Glutamatergic neuron (in vitro differentiated cells): ENCODE measurements around the gene PTK7. TPM values are rescaled to one million over a fixed set of nuclear protein-coding genes. Genes with fewer than 3 reads are reported as not detected.
A peak's percentile ranks its signal among the peaks of the same experiment; 100 is the strongest.
"Not testable (repeated sequence)": the region's sequence is repeated elsewhere in the genome, so short reads cannot be mapped to it uniquely, and the experiment has no call there.

Source experiments
- DNase-seq: peaks from one replicate; pipeline ENCODE4 v3.0.0; 2022
- H3K27ac Mint-ChIP-seq: one replicate; pipeline ENCODE4 v1.8.0; 2020; ENCODE audit warnings: mild to moderate bottlenecking, mixed read lengths, inconsistent platforms; ENCODE audit not compliant: unreplicated experiment
- H3K27me3 Mint-ChIP-seq: one replicate; pipeline ENCODE4 v1.8.0; 2020; ENCODE audit warnings: mild to moderate bottlenecking, moderate library complexity, mixed read lengths, inconsistent platforms; ENCODE audit not compliant: unreplicated experiment
- H3K36me3 Mint-ChIP-seq: one replicate; pipeline ENCODE4 v1.8.0; 2020; ENCODE audit warnings: mild to moderate bottlenecking, mixed read lengths, inconsistent platforms; ENCODE audit not compliant: unreplicated experiment
- H3K4me1 Mint-ChIP-seq: one replicate; pipeline ENCODE4 v1.8.0; 2020; ENCODE audit warnings: mild to moderate bottlenecking, low read depth, mixed read lengths, inconsistent platforms; ENCODE audit not compliant: unreplicated experiment
- H3K4me3 Mint-ChIP-seq: one replicate; pipeline ENCODE4 v1.8.0; 2020; ENCODE audit warnings: mild to moderate bottlenecking, mixed read lengths, inconsistent platforms; ENCODE audit not compliant: unreplicated experiment
- H3K9me3 Mint-ChIP-seq: one replicate; pipeline ENCODE4 v1.8.0; 2020; ENCODE audit warnings: mild to moderate bottlenecking, moderate library complexity, mixed read lengths, inconsistent platforms; ENCODE audit not compliant: unreplicated experiment
- total RNA-seq: library from RNA; stranded (reverse); fragmentation: NEBNext Ultra II Directional; extraction: Animal tissue kit (Norgen Biotek cat#: 25700); gene quantifications from one replicate; pipeline ENCODE4 v1.2.1, GENCODE V29; 2021; ENCODE audit not compliant: unreplicated experiment
- TF ChIP-seq, protein P1 (sequence below): fragments of 200-600 bp; sonication (generic); IDR thresholded peaks from one replicate; pipeline ENCODE4 v1.5.0; 2021; ENCODE audit not compliant: partially characterized antibody, unreplicated experiment

The PTK7 gene
- total RNA-seq, 1 donor from 2014 or later, result 166 TPM

DNA sequence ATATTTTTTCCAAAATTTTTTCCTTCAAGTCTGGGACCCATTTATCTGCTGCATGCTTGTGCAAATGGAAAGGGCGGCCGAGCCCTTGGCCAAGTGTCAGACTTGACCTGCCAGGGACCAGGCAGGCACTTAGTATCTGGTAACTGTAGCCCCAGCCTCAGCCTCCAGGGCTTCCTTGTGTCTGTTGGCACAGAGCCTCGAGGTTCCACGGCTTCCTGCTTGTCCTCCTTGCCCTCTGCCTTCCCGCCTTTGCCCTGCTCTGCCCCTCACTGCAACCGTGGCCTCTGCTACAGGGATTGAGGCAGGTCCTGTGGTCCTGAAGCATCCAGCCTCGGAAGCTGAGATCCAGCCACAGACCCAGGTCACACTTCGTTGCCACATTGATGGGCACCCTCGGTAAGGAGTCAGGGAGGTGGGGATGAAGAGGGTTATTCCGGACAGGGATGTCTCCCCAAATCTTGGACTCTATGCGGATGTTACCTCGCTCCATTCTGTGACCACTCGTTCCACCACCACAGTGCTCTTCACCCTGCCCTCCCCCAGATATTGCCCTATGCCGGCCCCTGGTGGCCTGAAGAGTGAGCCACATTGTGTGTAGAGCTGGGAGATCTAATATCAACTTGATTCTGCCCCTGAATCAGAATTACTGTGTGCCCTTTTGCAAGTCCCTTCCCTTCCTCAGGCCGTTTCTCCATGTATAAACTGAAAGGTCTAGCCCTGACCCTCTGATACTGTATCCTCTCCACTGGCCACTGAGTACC, 53.5 kb downstream of the PTK7 start:
- Mint-ChIP-seq H3K4me1 (peaks cover 11% of the 10 kb centered on the region), H3K27ac (peak overlapping the region; percentile 18), H3K4me3 (no peak overlapping the region), H3K27me3 (peaks cover 9% of the 10 kb centered on the region), H3K9me3 (peaks cover 8% of the 10 kb centered on the region), H3K36me3 (peaks cover 5% of the 10 kb centered on the region)
- TF ChIP-seq, protein P1, sequence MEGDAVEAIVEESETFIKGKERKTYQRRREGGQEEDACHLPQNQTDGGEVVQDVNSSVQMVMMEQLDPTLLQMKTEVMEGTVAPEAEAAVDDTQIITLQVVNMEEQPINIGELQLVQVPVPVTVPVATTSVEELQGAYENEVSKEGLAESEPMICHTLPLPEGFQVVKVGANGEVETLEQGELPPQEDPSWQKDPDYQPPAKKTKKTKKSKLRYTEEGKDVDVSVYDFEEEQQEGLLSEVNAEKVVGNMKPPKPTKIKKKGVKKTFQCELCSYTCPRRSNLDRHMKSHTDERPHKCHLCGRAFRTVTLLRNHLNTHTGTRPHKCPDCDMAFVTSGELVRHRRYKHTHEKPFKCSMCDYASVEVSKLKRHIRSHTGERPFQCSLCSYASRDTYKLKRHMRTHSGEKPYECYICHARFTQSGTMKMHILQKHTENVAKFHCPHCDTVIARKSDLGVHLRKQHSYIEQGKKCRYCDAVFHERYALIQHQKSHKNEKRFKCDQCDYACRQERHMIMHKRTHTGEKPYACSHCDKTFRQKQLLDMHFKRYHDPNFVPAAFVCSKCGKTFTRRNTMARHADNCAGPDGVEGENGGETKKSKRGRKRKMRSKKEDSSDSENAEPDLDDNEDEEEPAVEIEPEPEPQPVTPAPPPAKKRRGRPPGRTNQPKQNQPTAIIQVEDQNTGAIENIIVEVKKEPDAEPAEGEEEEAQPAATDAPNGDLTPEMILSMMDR, result no peak
- peak; percentile 63 for DNase-seq

DNA sequence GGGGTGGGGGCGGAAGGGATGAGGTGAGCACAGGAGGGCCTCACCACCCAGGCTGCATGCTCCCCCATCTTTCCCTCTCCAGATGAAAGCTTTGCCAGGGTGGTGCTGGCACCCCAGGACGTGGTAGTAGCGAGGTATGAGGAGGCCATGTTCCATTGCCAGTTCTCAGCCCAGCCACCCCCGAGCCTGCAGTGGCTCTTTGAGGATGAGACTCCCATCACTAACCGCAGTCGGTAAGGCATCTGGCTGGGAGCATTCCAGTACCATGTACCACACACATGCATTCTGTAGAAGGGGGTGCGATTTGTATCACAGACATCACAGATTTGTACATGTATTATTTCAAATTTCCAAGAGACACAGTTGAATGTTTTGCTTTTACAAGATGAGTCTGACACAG, 54.3 kb downstream of the PTK7 start:
- TF ChIP-seq, protein P1, result no peak
- Mint-ChIP-seq H3K36me3 (peaks cover 5% of the 10 kb centered on the region), H3K27me3 (peaks cover 8% of the 10 kb centered on the region), H3K4me1 (peaks cover 9% of the 10 kb centered on the region), H3K27ac (no peak overlapping the region), H3K9me3 (peaks cover 7% of the 10 kb centered on the region), H3K4me3 (no peak overlapping the region)
- no peak for DNase-seq

- H3K27ac Mint-ChIP-seq, result peak overlapping the region; percentile 43
- H3K4me3 Mint-ChIP-seq, DNase-seq, H3K36me3 Mint-ChIP-seq, H3K9me3 Mint-ChIP-seq, H3K4me1 Mint-ChIP-seq, H3K27me3 Mint-ChIP-seq: not testable (repeated sequence)
Observed at GRCh38 chr6:43131379-43131778, 55.3 kb downstream of the PTK7 start.

DNA sequence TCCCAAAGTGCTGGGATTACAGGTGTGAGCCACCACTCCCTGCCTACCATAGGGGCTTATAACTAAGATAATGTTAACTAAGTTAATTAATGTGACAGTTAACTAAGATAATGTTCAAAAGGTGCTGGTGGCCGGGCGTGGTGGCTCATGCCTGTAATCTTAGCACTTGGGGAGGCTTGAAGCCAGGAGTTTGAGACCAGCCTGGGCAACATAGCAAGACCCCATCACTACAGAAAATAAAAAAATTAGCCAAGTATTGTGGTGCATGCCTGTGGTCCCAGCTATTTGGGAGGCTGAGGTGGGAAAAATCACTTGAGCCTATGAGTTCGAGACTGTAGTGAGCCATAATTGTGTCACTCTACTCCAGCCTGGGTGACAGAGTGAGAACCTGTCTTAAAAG, 62.2 kb downstream of the PTK7 start:
- H3K4me1 Mint-ChIP-seq, result peaks cover 13% of the 10 kb centered on the region
- TF ChIP-seq, protein P1, result no peak
- H3K4me3 Mint-ChIP-seq, result no peak overlapping the region
- no peak overlapping the region for H3K27ac Mint-ChIP-seq
- peaks cover 3% of the 10 kb centered on the region for H3K27me3 Mint-ChIP-seq
- H3K9me3 Mint-ChIP-seq, result peaks cover 2% of the 10 kb centered on the region
- no peak for DNase-seq
- no peaks in the 10 kb centered on the region for H3K36me3 Mint-ChIP-seq

DNA sequence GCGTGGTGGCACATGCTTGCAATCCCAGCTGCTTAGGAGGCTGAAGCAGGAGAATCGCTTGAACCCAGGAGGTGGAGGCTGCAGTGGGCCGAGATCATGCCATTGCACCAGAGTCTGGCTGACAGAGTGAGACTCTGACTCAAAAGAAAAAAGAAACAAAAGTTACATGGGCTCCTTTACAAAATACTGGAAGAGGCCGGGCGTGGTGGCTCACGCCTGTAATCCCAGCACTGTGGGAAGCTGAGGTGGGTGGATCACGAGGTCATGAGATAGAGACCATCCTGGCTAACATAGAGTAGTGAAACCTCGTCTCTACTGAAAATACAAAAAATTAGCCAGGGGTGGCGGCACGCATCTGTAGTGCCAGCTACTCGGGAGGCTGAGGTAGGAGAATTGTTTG, 63.9 kb downstream of the PTK7 start:
- not testable (repeated sequence) for H3K36me3 Mint-ChIP-seq, H3K4me3 Mint-ChIP-seq, H3K27me3 Mint-ChIP-seq, DNase-seq, H3K27ac Mint-ChIP-seq, H3K9me3 Mint-ChIP-seq
- peaks cover 21% of the 10 kb centered on the region for H3K4me1 Mint-ChIP-seq

GRCh38 chr6:43141644-43142043, 65.5 kb downstream of the PTK7 start:
- no peak overlapping the region for H3K4me3 Mint-ChIP-seq

More at GRCh38 chr6:43141644-43142043, 65.5 kb downstream of the PTK7 start:
- Mint-ChIP-seq H3K27ac (no peak overlapping the region), H3K36me3 (no peaks in the 10 kb centered on the region), H3K4me1 (peaks cover 21% of the 10 kb centered on the region), H3K9me3 (peaks cover 4% of the 10 kb centered on the region), H3K27me3 (peaks cover 5% of the 10 kb centered on the region)
- TF ChIP-seq, protein P1, result no peak
- no peak for DNase-seq
